Ammon's horn (tissue), 1 donor: ENCODE measurements around the gene SND1.

ENCODE experiments used
- DNase-seq: peaks from one replicate; pipeline ENCODE4 v3.0.0-alpha.2; 2016; ENCODE audit warnings: low spot score

SND1 gene

GRCh38 chr7:128071801-128072200, 419.8 kb downstream of the SND1 start:
- DNase-seq = no peak

DNA sequence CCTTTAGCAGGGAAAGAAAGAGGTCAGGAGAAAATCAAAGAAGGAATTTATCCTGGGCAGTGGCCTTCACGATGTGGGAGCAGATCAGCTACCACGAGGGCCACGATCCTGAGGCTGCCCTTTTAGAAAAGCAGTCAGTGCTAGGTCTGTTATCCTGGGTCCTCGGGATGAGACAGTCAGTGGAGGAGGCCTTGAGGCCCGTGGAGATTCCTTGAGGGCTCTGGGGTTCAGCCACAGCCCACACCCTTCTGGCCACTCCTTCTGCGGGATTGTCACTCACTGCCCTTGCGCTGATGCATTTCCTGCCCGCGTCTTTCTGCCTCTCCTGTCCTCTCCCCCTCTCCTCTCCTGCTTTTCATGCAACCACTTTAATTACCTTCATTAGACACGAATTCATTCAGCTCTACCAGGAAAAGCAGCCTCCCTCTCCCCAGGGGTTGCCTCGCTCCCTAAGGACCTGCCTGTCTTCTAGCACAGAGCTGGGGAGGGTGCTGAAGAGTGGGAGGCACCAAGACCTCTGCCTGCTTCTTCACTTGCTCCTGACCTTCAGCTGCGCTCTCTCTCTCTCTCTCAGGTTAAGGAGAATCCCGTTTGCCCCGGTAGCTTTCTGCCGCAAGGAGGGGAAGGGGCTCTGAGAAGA, 421.8 kb downstream of the SND1 start:
- DNase-seq = no peak

DNA sequence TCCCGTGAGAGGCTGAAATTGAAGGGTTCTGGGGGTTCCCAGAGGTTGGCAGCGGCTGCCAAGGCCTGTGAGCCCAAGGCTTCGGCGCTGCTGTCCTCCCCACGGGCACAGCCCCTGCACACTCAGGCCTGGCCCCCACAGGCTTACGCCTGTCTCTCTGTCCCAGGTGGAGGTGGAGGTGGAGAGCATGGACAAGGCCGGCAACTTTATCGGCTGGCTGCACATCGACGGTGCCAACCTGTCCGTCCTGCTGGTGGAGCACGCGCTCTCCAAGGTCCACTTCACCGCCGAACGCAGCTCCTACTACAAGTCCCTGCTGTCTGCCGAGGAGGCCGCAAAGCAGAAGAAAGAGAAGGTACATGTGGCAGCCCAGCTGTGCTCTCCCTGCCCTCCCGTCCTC, 422.3 kb downstream of the SND1 start:
- no peak for DNase-seq

DNA sequence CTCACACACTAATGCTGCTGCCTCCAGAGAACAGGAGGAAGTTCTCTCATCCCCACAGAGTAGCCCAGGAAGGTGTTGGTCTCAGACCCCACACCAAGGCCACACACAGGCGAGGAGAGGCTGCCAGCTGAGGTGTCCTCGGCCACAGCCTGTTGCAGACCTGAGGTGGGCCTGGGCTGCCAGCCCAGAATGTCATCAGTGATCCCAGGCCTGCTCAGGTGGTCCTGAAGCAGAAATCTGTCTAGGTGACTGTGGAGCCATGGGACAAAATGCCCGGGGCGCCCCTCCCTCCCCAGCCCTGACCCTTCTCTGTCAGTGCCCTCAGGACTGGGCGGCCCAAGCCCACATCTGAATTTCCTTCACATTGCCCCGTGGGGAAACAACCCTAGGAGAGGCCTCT, 422.7 kb downstream of the SND1 start:
- no peak for DNase-seq

- DNase-seq = no peak
Measured at GRCh38 chr7:128075242-128076095, 423.5 kb downstream of the SND1 start.

DNA sequence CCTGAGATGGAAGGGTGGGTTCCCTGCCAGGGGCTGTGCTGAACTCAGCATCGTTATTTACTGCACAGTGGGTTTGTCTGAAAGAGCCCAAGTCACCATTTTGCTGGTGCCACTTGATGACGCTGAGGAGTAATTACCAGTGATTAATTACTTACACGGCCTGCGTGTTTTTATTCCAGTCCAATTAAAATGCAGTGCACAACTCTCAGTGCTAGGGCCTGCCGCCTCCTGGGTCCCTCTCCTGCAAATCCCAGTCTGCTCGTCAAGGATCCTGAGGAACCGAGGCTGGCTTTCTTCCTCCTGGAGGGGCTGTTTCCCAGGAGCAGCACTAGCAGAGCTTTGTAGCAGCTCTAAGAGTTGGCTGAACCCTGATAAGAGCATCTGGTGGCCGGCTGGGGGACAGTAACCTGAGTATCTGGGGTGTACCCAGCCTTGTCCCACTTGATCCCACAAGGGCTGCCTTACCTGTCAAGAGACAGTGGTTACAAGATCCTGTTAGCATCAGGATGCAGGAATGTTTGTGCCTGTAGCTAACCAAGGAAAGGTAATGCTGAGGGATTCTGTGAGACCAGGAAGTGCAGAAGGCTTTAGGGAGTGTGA, 424.3 kb downstream of the SND1 start:
- DNase-seq = peak; percentile 50

GRCh38 chr7:128076796-128077271, 424.8 kb downstream of the SND1 start:
- DNase-seq = no peak

DNA sequence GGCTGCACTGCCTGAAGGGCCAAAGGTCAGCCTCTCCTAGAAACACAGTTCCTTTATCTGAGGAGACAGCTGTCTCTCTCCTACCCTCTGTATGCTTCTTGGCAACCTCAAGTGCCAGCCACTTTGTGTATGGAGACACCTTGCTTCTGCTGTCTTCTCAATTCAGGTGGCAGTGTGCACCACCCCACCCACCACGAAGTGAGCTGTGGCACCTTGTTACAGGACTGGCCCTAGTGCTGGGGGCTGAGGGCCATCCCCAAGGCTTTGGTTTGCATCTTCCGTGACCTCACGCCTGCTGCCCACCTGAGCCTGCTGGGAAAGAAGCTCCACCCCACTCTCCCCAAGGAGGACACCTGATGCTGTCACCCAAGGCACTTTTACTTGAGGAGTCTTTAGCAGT, 426.3 kb downstream of the SND1 start:
- DNase-seq = no peak

- no peak for DNase-seq
Measured at GRCh38 chr7:128080169-128080568, 428.2 kb downstream of the SND1 start.

DNA sequence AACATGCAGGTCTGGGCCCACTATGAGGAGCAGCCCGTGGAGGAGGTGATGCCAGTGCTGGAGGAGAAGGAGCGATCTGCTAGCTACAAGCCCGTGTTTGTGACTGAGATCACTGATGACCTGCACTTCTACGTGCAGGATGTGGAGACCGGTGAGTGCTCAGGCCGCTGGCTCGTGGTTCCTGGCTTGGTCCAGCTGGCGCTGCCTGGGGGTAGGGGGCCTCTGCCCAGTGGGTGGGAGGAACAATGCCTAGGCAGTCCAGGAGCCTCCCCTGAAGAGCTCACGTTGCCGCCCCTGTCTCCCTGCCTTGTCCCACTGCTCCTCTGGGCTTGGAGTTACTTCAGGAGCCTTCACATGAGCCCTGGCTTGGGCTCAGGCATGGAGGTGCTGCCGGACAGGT, 429.4 kb downstream of the SND1 start:
- DNase-seq = no peak

DNA sequence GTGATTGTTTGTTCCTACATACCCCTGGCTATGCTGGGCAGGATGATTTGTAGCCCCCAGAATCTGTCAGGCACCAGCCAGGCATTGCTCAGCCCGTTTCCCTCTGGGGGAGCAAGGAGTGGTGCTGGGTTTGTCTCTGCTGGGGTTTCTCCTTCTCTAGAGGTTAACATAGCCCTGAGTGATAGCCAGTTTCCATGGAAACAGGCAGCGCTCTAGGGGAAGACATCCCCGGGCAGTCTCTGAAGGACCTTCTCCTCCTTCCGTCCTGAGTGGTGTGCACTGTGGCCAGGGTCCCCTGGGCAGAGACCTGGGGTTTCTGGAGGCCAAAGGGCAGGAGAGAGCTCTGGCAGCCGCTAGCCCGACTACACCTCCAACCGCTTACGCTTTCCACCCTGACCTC, 429.8 kb downstream of the SND1 start:
- no peak for DNase-seq

GRCh38 chr7:128082431-128082830, 430.4 kb downstream of the SND1 start:
- DNase-seq = no peak

DNA sequence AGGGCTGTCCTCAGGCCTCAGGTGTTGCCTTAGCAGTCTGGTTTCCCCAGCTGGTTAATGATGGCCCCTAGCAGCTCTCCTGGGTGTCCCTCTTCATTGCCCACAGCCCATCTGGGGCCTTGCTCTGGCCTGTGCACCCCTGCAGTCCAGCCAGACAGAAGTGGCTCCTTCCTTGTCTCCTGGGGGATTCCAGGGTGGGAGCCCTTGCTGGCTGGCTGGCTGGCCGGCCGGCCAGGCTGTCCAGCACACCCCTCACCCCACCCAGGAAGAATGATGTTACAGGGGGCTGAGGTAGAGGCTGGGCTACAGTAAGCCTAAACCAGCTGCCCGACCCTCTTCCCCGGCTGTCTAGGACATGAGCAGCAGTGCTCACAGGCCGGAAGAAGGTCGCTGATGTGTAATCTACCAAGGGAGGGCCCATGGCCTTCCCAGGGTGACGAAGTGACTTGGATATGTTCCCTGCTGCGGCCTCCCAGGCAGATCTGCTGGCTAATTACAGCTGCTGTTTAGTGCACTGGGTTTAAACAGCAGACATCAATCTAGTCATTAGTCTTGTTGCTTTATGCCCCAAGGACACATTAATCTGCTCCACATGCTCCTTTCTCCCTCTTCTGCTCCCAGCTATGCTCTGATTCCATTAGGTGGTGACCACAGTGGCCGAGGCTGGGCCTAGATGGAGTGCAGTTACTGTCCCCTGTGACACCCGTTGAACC, 433.1 kb downstream of the SND1 start:
- DNase-seq = no peak

GRCh38 chr7:128090492-128090891, 438.5 kb downstream of the SND1 start:
- no peak for DNase-seq

DNA sequence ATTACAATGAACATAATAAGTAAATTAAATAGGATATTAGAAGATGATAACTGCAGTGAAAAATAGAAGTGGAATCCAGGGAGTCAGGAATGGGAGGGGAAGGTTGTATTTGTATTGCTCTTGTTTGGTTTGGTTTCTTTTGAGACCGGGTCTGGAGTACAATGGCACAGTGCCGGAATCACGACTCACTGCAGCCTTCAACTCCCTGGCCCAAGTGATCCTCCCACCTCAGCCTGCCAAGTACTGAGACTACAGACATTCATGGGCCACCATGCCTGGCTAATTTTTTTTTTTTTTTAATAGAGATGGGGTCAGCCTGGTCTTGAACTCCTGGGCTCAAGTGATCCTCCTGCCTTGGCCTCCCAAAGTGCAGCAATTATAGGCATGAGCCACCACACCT, 439.1 kb downstream of the SND1 start:
- DNase-seq = no peak

GRCh38 chr7:128092221-128092620, 440.2 kb downstream of the SND1 start:
- DNase-seq = no peak

- no peak for DNase-seq
Measured at GRCh38 chr7:128093614-128094570, 441.9 kb downstream of the SND1 start.

DNA sequence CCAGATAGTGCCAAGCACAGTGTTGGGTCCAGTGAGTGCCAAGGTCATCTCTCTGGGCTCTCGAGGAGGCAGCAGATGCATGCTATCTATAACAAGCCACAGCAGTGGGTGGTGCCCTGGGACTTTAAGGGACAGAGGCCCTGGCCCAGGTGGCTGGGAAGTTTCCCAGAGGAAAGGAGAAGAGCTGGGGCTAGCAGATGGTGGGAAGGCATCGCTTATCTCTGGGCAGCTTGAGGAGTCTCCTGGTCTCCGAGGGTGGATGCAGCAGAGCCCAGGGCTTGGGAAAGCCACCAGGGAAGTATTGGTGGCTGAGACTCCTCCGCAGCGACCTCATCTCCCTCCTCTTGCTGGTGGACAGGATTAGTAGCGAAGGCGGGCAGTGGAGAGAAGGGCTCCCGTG, 442.7 kb downstream of the SND1 start:
- no peak for DNase-seq

DNA sequence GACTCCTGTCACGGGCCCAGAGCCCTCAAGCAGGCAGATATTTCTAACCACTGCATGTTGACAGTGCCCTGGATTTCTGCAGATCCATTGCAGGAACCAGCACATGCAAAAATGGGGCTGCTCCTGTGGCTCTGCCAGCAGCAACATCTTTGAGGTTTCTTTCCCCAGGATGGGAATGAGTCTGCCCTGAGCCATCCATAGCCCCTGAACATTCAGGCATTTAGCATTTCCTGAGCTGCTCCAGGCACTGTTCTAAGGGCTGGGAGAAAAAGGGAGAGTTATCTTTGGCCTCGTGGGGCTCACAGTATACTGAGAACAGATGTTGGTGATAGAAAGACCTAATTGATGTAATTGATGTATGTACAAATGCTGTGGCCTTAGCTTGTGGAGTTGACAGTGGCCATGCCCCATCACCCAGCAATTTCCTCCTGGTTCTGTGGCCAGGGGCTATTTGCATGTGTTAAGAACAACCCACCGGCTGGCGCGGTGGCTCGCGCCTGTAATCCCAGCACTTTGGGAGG, 445.3 kb downstream of the SND1 start:
- DNase-seq = no peak

- DNase-seq = no peak
Measured at GRCh38 chr7:128098629-128099028, 446.6 kb downstream of the SND1 start.

- DNase-seq = no peak
Measured at GRCh38 chr7:128099204-128099671, 447.2 kb downstream of the SND1 start.
